Neuronal stem cell (in vitro differentiated cells): Measurements from ENCODE around the gene IQCK.

Source experiments
- DNase-seq: peaks from one replicate; pipeline ENCODE4 v3.0.0-alpha.2; 2013; ENCODE audit warnings: low spot score
- H2AFZ ChIP-seq: one replicate; pipeline ENCODE4 v1.6.1; 2013; ENCODE audit warnings: mild to moderate bottlenecking, low read length, inconsistent platforms
- H2AK5ac ChIP-seq: 2 replicates; pipeline ENCODE4 v1.6.1; 2013; ENCODE audit warnings: low read depth, mild to moderate bottlenecking, inconsistent platforms, low read length, moderate library complexity, mixed read lengths
- H2BK120ac ChIP-seq: 2 replicates; pipeline ENCODE4 v1.6.1; 2013; ENCODE audit warnings: low read depth, mild to moderate bottlenecking, inconsistent platforms, low read length, moderate library complexity, mixed read lengths
- H2BK12ac ChIP-seq: one replicate; pipeline ENCODE4 v1.6.1; 2013; ENCODE audit warnings: low read length, inconsistent platforms
- H2BK15ac ChIP-seq: 2 replicates; pipeline ENCODE4 v1.6.1; 2013; ENCODE audit warnings: mild to moderate bottlenecking, low read length, inconsistent platforms, mixed read lengths
- H2BK5ac ChIP-seq: one replicate; pipeline ENCODE4 v1.6.1; 2013; ENCODE audit warnings: inconsistent platforms, mild to moderate bottlenecking, low read length, moderate library complexity
- H3K14ac ChIP-seq: one replicate; pipeline ENCODE4 v1.6.1; 2013; ENCODE audit warnings: low read length, inconsistent platforms
- H3K18ac ChIP-seq: 2 replicates; pipeline ENCODE4 v1.6.1; 2013; ENCODE audit warnings: low read length, inconsistent platforms
- H3K23ac ChIP-seq: 2 replicates; pipeline ENCODE4 v1.6.1; 2013; ENCODE audit warnings: low read depth, mild to moderate bottlenecking, mixed read lengths, low read length, inconsistent platforms; ENCODE audit not compliant: poor library complexity
- H3K27ac ChIP-seq: replicated peaks from 3 replicates; pipeline ENCODE4 v1.5.1; 2013; ENCODE audit warnings: low read length, inconsistent platforms
- H3K27me3 ChIP-seq, 3 experiments: 2 replicates each; pipeline ENCODE4 v1.6.1; 2013; ENCODE audit warnings: low read length in 3 of 3, mild to moderate bottlenecking in 2 of 3, inconsistent platforms in 1 of 3, low read depth in 1 of 3, mixed read lengths in 1 of 3, moderate library complexity in 1 of 3; ENCODE audit not compliant: control insufficient read depth in 3 of 3, insufficient read depth in 3 of 3
- H3K36me3 ChIP-seq, 2 donors: replicated peaks in 1 of 2; 2 replicates each; pipeline ENCODE4 v1.6.1; 2013; ENCODE audit warnings: low read length in 2 of 2; ENCODE audit not compliant: control insufficient read depth in 2 of 2, insufficient read depth in 2 of 2
- H3K4ac ChIP-seq: 2 replicates; pipeline ENCODE4 v1.6.1; 2013; ENCODE audit warnings: inconsistent platforms, mild to moderate bottlenecking, low read length, moderate library complexity
- H3K4me1 ChIP-seq, 2 donors: 1 replicate in 1 of 2; 2 replicates in 1 of 2; pipeline ENCODE4 v1.6.1; 2013; ENCODE audit warnings: low read length in 2 of 2, low read depth in 1 of 2; ENCODE audit not compliant: control insufficient read depth in 2 of 2, insufficient read depth in 1 of 2
- H3K4me2 ChIP-seq: one replicate; pipeline ENCODE4 v1.6.1; 2013; ENCODE audit warnings: mild to moderate bottlenecking, low read length, inconsistent platforms; ENCODE audit not compliant: insufficient read depth, poor library complexity, severe bottlenecking
- H3K4me3 ChIP-seq, 2 donors: 2 replicates each; pipeline ENCODE4 v1.5.1; 2013; ENCODE audit warnings: low read length in 2 of 2, mild to moderate bottlenecking in 2 of 2, inconsistent platforms in 1 of 2, moderate library complexity in 1 of 2
- H3K79me1 ChIP-seq: one replicate; pipeline ENCODE4 v1.6.1; 2013; ENCODE audit warnings: low read depth, mild to moderate bottlenecking, inconsistent platforms, low read length, moderate library complexity
- H3K9ac ChIP-seq: one replicate; pipeline ENCODE4 v1.6.1; 2013; ENCODE audit warnings: mild to moderate bottlenecking, low read depth, low read length, inconsistent platforms; ENCODE audit not compliant: poor library complexity
- H3K9me3 ChIP-seq, 2 donors: replicated peaks in 1 of 2; 2 replicates each; pipeline versions ENCODE3 to v1.6.1; 2013; ENCODE audit warnings: low read length in 2 of 2, mild to moderate bottlenecking in 2 of 2, inconsistent platforms in 1 of 2, low read depth in 1 of 2, mixed read lengths in 1 of 2, moderate library complexity in 1 of 2; ENCODE audit not compliant: control insufficient read depth in 2 of 2, insufficient read depth in 1 of 2
- H4K8ac ChIP-seq: one replicate; pipeline ENCODE4 v1.6.1; 2013; ENCODE audit warnings: low read depth, mild to moderate bottlenecking, inconsistent platforms, low read length, moderate library complexity
- H4K91ac ChIP-seq: one replicate; pipeline ENCODE4 v1.6.1; 2013; ENCODE audit warnings: low read length, low read depth, mild to moderate bottlenecking, inconsistent platforms; ENCODE audit not compliant: poor library complexity
- WGBS, 2 donors: extraction: QIAGEN DNeasy Blood & Tissue Kit; methylation state at CpG; one replicate each; pipeline ENCODE4 v1.1.7; 2013; ENCODE audit warnings: missing lambda C conversion rate in 2 of 2, mixed read lengths in 1 of 2; ENCODE audit not compliant: insufficient read length in 2 of 2, insufficient replicate concordance in 1 of 2; ENCODE audit errors: extremely low coverage in 2 of 2; 5-methylcytosine and 5-hydroxymethylcytosine counted together

The IQCK gene

DNA sequence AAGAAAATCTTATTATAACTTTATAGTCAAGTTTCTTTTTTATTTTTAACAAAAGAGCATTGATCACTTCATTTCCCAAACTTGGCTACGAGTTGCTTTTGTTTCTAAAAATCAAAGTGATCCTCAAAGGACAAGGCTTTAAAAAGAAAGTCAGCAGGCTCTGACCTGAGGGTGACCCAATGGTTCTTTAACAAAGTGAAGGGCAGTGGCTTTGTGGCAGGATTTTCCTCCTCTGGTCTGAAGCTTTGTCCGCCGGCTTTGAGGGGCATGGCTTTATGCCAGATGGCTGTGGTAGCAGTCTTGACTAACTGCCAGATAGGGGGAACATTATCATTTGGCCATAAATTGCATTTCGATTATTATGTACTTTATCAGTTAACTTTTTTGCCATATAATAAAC is 28.5 kb downstream of the IQCK start:
- Histone ChIP-seq H3K4me3 (no peak overlapping the region), H3K9ac (no peak overlapping the region), H2BK120ac (no peak overlapping the region), H3K4me1 (peaks cover 16 to 28% of the 10 kb centered on the region in 2 donors), H3K23ac (no peak overlapping the region), H3K79me1 (no peaks in the 10 kb centered on the region), H2BK15ac (no peak overlapping the region), H3K27me3 (no peaks in the 10 kb centered on the region), H4K91ac (no peak overlapping the region), H3K27ac (no peak overlapping the region), H2AK5ac (no peak overlapping the region), H4K8ac (no peak overlapping the region), H3K18ac (no peak overlapping the region), H2BK5ac (no peak overlapping the region), H3K36me3 (no peaks in the 10 kb centered on the region), H2BK12ac (no peak overlapping the region), H3K14ac (no peak overlapping the region), H3K4ac (no peak overlapping the region), H2AFZ (no peak overlapping the region), H3K4me2 (no peak overlapping the region), H3K9me3 (no peaks in the 10 kb centered on the region)
- WGBS, 2 donors = no CpG with 5 or more reads among the region's 4 CpGs
- DNase-seq = peak; percentile 63

DNA sequence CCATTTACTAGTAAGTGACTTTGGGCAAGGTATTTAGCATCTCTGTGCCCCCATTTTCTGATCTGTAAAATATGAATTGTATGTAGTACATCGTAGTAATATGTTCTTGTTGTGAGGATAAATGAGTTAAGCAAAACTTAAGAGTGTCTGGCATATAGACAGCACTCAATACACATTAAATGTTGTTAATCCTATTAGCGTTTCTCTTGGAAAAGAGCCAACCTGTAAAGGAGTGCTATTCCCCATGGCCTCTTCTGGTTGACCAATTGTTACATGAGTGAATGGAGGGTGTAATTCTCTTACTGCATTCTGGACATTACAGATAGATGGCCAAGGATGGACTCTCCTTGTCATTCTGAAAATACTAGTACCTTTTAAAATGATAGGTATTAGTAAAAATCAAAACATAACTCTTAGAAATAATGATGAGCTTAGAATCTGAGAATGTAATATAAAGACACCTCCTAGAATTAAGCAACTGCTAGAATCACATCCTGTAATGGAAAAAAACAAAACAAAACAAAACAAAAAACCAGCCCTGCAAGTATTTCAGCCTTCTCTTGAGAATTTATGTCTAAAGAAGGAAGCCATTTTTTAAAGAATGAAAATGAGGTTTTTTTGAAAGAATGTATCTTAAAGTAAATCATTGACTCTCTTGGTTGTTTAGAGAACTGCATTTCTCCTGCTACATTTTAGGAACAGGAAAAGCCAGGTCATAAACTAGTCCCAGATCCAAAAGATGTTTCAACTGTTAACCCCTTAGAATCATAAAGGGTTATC is 30.5 kb downstream of the IQCK start:
- Histone ChIP-seq H4K91ac (no peak overlapping the region), H3K18ac (no peak overlapping the region), H3K79me1 (no peaks in the 10 kb centered on the region), H2BK120ac (no peak overlapping the region), H3K4me1 (peaks cover 11 to 26% of the 10 kb centered on the region in 2 donors), H3K14ac (no peak overlapping the region), H3K4ac (no peak overlapping the region), H2BK12ac (no peak overlapping the region), H3K4me3 (no peak overlapping the region), H3K23ac (no peak overlapping the region), H3K36me3 (no peaks in the 10 kb centered on the region), H3K9ac (no peak overlapping the region), H2AFZ (no peak overlapping the region), H3K9me3 (no peaks in the 10 kb centered on the region), H3K27ac (no peak overlapping the region), H3K27me3 (no peaks in the 10 kb centered on the region), H3K4me2 (no peak overlapping the region), H2BK5ac (no peak overlapping the region), H2BK15ac (no peak overlapping the region), H2AK5ac (no peak overlapping the region), H4K8ac (no peak overlapping the region)
- no CpG with 5 or more reads among the region's 2 CpGs for WGBS, 2 donors
- DNase-seq = no peak

DNA sequence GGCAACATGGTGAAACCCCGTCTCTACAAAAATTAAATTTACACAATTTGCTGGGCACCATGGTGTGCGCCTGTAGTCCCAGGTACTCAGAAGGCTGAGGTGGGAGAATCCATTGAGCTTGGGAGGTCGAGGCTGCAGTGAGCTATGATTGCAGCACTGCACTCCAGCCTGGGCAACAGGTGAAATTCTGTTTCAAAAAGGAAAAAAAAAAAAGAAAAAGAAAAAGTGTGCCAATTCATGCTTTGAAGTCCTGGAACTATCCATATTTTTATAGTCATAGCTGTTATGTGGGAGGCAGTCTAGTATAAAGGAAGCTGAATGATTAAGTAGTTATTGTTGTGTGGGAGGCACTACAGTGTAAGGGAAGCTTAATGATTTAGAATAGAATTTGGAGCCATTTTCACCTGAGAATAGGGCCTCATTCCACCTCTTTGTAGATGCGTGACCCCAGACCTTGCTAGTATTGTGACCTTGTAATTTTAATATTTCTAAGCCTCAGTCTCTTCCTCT is 31.6 kb downstream of the IQCK start:
- Histone ChIP-seq H3K4me2 (no peak overlapping the region), H4K91ac (no peak overlapping the region), H4K8ac (no peak overlapping the region), H2BK120ac (no peak overlapping the region), H3K14ac (no peak overlapping the region), H3K4me3 (no peak overlapping the region), H3K4me1 (peaks cover 8 to 25% of the 10 kb centered on the region in 2 donors), H2BK15ac (no peak overlapping the region), H2AK5ac (no peak overlapping the region), H3K4ac (no peak overlapping the region), H3K9ac (no peak overlapping the region), H3K18ac (no peak overlapping the region), H3K9me3 (no peaks in the 10 kb centered on the region), H2AFZ (no peak overlapping the region), H3K79me1 (no peaks in the 10 kb centered on the region), H2BK12ac (no peak overlapping the region), H3K27ac (no peak overlapping the region), H3K23ac (no peak overlapping the region), H3K36me3 (peaks cover 0 to 2% of the 10 kb centered on the region in 2 donors), H3K27me3 (no peaks in the 10 kb centered on the region), H2BK5ac (no peak overlapping the region)
- WGBS, 2 donors = no CpG with 5 or more reads among the region's 4 CpGs
- DNase-seq = no peak

DNA sequence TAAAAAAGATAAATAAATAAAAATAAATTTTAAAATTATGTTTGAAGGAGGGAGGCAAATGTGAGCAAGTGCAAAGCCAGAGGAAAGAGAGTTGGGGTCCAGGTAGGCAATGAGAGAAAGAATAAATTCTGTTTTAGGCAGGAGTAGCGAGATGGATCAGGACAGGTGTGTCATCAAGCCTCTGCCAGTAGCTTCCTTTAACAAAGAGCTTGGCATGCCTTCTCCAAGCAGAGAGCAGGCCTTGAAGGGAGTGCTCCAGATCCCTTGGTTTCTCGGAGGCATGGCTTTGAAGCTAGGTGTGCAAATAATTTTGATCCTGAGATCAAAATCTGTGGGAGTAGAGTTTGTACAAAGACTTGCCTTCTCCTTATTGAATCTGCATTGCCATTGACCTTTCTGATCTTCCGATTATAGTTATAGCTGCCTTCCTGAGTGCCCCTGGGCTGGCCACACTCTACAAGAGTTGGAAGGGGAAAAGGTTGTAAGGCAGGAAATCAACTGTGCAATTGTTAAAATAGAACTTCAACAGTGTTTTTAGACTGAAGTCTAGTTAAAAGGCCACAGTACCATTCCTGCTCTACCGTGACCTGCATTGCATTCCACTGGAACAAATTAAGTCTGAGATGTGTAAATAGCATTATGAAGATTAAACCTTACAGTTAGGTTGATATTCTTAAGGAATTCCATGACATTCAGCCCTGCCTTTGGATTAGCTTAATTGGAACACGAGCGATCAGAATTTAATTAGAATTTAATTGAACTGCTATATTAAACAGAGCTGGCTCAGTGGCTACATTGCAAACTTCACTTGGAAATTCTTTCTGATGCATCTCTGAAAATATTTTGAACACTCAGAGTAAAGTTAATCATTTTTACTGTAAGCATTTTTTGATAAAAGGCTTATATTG is 33.7 kb downstream of the IQCK start:
- no peak for DNase-seq
- no peak overlapping the region for H2BK120ac ChIP-seq
- no CpG with 5 or more reads among the region's 6 CpGs for WGBS, 2 donors
- H3K36me3 ChIP-seq = peaks cover 0 to 2% of the 10 kb centered on the region in 2 donors
- no peak overlapping the region for H3K18ac ChIP-seq
- H3K4me2 ChIP-seq = no peak overlapping the region
- H3K9ac ChIP-seq = no peak overlapping the region
- H3K27ac ChIP-seq = no peak overlapping the region
- no peak overlapping the region for H3K14ac ChIP-seq
- no peaks in the 10 kb centered on the region for H3K9me3 ChIP-seq
- H3K4me3 ChIP-seq = no peak overlapping the region
- no peak overlapping the region for H2BK5ac ChIP-seq
- H3K79me1 ChIP-seq = no peaks in the 10 kb centered on the region
- no peak overlapping the region for H3K23ac ChIP-seq
- no peak overlapping the region for H4K91ac ChIP-seq
- H3K27me3 ChIP-seq = no peaks in the 10 kb centered on the region
- H3K4ac ChIP-seq = no peak overlapping the region
- H3K4me1 ChIP-seq = peaks cover 4 to 8% of the 10 kb centered on the region in 2 donors
- no peak overlapping the region for H2BK12ac ChIP-seq
- H2AK5ac ChIP-seq = no peak overlapping the region
- H2BK15ac ChIP-seq = no peak overlapping the region
- no peak overlapping the region for H4K8ac ChIP-seq
- H2AFZ ChIP-seq = no peak overlapping the region
